GM12878 (cell line): ENCODE results near the gene TP73. TPM values are rescaled to one million over a fixed set of nuclear protein-coding genes. Genes with fewer than 3 reads are reported as not detected.

ENCODE experiments used
- BCL11A ChIP-seq: IDR thresholded peaks from 2 replicates; pipeline ENCODE4 v1.6.1; 2011; ENCODE audit warnings: low read depth, low read length
- CHD2 ChIP-seq: IDR thresholded peaks from 2 replicates; pipeline ENCODE4 v1.6.1; 2011; ENCODE audit warnings: low read depth, low read length, improper control_type of control experiment, borderline replicate concordance
- DPF2 ChIP-seq: fragments of 450-650 bp; IDR thresholded peaks from 2 replicates; pipeline ENCODE4 v1.6.1; 2017; ENCODE audit warnings: mild to moderate bottlenecking
- IKZF2 ChIP-seq, 2 experiments: fragments of 450-650 bp; IDR thresholded peaks; 2 replicates each; pipeline ENCODE4 v1.6.1; 2017; ENCODE audit warnings: mild to moderate bottlenecking in 2 of 2, moderate library complexity in 2 of 2
- JUNB ChIP-seq: IDR thresholded peaks from 2 replicates; pipeline ENCODE4 v1.6.1; 2016; ENCODE audit warnings: antibody characterized with exemption, mild to moderate bottlenecking
- NBN ChIP-seq: fragments of 450-650 bp; IDR thresholded peaks from 2 replicates; pipeline ENCODE4 v1.6.1; 2016
- POLR2AphosphoS2 ChIP-seq: IDR thresholded peaks from 2 replicates; pipeline ENCODE4 v1.6.1; 2011; ENCODE audit warnings: low read depth, mild to moderate bottlenecking, low read length, improper control_type of control experiment, moderate library complexity
- RBBP5 ChIP-seq: fragments of 200-600 bp; sonication (generic); conservative IDR thresholded peaks from 2 replicates; pipeline ENCODE4 v1.6.1; 2016
- SIX5 ChIP-seq: IDR thresholded peaks from 2 replicates; pipeline ENCODE4 v1.6.1; 2011; ENCODE audit warnings: mild to moderate bottlenecking, low read depth, low read length, moderate library complexity; ENCODE audit not compliant: severe bottlenecking
- SMAD5 ChIP-seq: IDR thresholded peaks from 2 replicates; pipeline ENCODE4 v1.6.1; 2016; ENCODE audit warnings: antibody characterized with exemption, low read depth
- SPI1 ChIP-seq: IDR thresholded peaks from 2 replicates; pipeline ENCODE4 v1.6.1; 2011; ENCODE audit warnings: low read depth, mild to moderate bottlenecking, low read length, moderate library complexity, borderline replicate concordance; ENCODE audit not compliant: insufficient read depth
- SUZ12 ChIP-seq: fragments of 200-600 bp; sonication (generic); IDR thresholded peaks from one replicate; pipeline ENCODE4 v1.6.1; 2018; ENCODE audit warnings: antibody characterized with exemption, mild to moderate bottlenecking; ENCODE audit not compliant: unreplicated experiment
- ZNF217 ChIP-seq: fragments of 450-650 bp; IDR thresholded peaks from 2 replicates; pipeline ENCODE4 v1.6.1; 2017; ENCODE audit warnings: antibody characterized with exemption, mild to moderate bottlenecking
- polyA plus RNA-seq, 11 experiments: library from polyadenylated mRNA; depleted of rRNA in 4 of 11; unstranded in 6 of 11; stranded (reverse) in 5 of 11; fragments of >200 nt; fragmentation: Nextera tagmentation in 4 of 11; fragmentation: Illumina TruSeq in 1 of 11; extraction: Ambion mirVana in 4 of 11; extraction: Trizol in 1 of 11; gene quantifications; 1 replicate in 1 of 11; 2 replicates in 10 of 11; pipeline versions ENCODE4 v1.2.1 to v1.2.3, GENCODE V29; 2011 to 2016; ENCODE audit warnings: inconsistent platforms in 2 of 11, missing spikeins in 2 of 11, low read depth in 1 of 11
- total RNA-seq, 4 experiments: library from RNA; depleted of rRNA in 3 of 4; stranded (reverse); fragments of >200 nt in 3 of 4; fragmentation: Illumina TruSeq in 1 of 4; extraction: Trizol in 1 of 4; gene quantifications; 2 replicates each; pipeline versions ENCODE4 v1.2.1 to v1.2.3, GENCODE V29; 2013 to 2021
- TF ChIP-seq, protein P1 (sequence below): fragments of 450-650 bp; IDR thresholded peaks from 2 replicates; pipeline ENCODE4 v1.6.1; 2016; ENCODE audit warnings: mild to moderate bottlenecking, moderate library complexity, borderline replicate concordance
- TF ChIP-seq, protein P2 (sequence below): IDR thresholded peaks from 2 replicates; pipeline ENCODE4 v1.6.1; 2012; ENCODE audit warnings: low read length, inconsistent platforms
- TF ChIP-seq, protein P3 (sequence below): IDR thresholded peaks from 2 replicates; pipeline ENCODE4 v1.6.1; 2012; ENCODE audit warnings: low read depth, low read length, improper control_type of control experiment
- TF ChIP-seq, protein P4 (sequence below): fragments of 450-650 bp; IDR thresholded peaks from 2 replicates; pipeline ENCODE4 v1.6.1; 2016; ENCODE audit warnings: mild to moderate bottlenecking
- TF ChIP-seq, protein P5 (sequence below): IDR thresholded peaks from 2 replicates; pipeline ENCODE4 v1.6.1; 2012; ENCODE audit warnings: mild to moderate bottlenecking, low read depth, low read length

The TP73 gene
- total and polyA plus RNA-seq, 10 of the 15 experiments (the other 5 are each of a cell fraction or from before 2014, with no cell fraction given), result 0.08 to 54.2 (median 14.9) TPM

DNA sequence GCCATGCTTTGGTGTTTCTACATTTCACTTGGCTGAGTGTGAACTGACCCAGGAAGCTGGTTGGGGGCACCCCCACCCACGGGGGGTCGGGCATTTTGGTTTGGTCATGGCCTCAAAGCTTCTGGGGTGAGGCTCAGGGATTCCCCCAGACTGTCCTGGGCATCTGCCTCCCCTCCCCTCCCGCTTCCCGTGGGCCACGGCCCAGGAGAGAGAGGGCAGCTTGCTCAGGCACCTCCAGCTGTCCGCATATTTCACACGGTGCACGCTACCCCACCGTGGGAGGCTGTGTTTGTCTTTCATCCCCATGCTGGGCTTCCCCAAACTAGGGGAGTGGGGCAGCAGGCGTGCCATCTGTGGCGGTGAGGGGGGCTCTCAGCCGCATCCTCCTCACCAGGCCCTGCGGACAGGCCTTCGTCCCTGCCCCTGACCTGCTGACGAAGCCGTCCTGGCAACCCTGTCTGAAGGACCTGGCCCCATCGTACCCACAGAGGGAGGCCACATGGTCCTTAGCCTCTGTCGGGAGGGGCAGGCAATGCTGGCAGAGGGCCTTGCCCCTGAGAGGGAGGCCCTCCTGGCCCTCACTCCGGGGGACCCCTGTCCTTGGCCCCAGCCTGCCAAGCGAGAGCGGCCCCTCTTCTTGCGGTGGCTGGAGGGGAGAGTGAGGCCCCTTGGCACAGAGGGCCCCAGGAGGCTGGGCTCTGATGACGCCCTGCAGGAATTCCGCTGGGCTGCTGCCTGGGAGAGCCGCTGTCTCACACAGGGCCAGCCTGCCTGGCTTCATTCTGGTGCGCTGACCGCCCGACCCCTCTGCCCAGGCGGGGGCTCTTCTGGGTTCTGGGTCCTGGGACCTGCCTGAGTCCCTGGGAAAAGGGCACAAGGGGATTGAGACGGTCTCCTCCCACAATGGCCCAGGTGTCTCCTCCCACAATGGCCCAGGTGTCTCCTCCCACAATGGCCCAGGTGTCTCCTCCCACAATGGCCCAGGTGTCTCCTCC, 22.1 kb downstream of the TP73 start (continued):
- TF ChIP-seq, protein P1, sequence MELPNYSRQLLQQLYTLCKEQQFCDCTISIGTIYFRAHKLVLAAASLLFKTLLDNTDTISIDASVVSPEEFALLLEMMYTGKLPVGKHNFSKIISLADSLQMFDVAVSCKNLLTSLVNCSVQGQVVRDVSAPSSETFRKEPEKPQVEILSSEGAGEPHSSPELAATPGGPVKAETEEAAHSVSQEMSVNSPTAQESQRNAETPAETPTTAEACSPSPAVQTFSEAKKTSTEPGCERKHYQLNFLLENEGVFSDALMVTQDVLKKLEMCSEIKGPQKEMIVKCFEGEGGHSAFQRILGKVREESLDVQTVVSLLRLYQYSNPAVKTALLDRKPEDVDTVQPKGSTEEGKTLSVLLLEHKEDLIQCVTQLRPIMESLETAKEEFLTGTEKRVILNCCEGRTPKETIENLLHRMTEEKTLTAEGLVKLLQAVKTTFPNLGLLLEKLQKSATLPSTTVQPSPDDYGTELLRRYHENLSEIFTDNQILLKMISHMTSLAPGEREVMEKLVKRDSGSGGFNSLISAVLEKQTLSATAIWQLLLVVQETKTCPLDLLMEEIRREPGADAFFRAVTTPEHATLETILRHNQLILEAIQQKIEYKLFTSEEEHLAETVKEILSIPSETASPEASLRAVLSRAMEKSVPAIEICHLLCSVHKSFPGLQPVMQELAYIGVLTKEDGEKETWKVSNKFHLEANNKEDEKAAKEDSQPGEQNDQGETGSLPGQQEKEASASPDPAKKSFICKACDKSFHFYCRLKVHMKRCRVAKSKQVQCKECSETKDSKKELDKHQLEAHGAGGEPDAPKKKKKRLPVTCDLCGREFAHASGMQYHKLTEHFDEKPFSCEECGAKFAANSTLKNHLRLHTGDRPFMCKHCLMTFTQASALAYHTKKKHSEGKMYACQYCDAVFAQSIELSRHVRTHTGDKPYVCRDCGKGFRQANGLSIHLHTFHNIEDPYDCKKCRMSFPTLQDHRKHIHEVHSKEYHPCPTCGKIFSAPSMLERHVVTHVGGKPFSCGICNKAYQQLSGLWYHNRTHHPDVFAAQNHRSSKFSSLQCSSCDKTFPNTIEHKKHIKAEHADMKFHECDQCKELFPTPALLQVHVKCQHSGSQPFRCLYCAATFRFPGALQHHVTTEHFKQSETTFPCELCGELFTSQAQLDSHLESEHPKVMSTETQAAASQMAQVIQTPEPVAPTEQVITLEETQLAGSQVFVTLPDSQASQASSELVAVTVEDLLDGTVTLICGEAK, result no peak
- TF ChIP-seq BCL11A, result no peak; the same call in 1 of the 2 replicates
- TF ChIP-seq, protein P2, sequence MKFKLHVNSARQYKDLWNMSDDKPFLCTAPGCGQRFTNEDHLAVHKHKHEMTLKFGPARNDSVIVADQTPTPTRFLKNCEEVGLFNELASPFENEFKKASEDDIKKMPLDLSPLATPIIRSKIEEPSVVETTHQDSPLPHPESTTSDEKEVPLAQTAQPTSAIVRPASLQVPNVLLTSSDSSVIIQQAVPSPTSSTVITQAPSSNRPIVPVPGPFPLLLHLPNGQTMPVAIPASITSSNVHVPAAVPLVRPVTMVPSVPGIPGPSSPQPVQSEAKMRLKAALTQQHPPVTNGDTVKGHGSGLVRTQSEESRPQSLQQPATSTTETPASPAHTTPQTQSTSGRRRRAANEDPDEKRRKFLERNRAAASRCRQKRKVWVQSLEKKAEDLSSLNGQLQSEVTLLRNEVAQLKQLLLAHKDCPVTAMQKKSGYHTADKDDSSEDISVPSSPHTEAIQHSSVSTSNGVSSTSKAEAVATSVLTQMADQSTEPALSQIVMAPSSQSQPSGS, result no peak
- 0 out of 2 replicates have a peak, but pooled peaks have one; percentile 22 for TF ChIP-seq SPI1
- no peak for TF ChIP-seq SIX5
- no peak for TF ChIP-seq SMAD5
- no peak for TF ChIP-seq JUNB
- TF ChIP-seq NBN, result no peak; the same call in 1 of the 2 replicates
- TF ChIP-seq ZNF217, result no peak
- TF ChIP-seq CHD2, result peak; percentile 42; the same call in 1 of the 2 replicates
- TF ChIP-seq SUZ12, result no peak
- no peak for TF ChIP-seq RBBP5
- TF ChIP-seq, protein P3, sequence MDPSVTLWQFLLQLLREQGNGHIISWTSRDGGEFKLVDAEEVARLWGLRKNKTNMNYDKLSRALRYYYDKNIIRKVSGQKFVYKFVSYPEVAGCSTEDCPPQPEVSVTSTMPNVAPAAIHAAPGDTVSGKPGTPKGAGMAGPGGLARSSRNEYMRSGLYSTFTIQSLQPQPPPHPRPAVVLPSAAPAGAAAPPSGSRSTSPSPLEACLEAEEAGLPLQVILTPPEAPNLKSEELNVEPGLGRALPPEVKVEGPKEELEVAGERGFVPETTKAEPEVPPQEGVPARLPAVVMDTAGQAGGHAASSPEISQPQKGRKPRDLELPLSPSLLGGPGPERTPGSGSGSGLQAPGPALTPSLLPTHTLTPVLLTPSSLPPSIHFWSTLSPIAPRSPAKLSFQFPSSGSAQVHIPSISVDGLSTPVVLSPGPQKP, result no peak
- TF ChIP-seq DPF2, result peak; percentile 40; the same call in 1 of the 2 replicates
- peak; percentile 68 to 69 for TF ChIP-seq IKZF2 (IDR thresholded peaks at IDR 0.05)
- TF ChIP-seq POLR2AphosphoS2, result no peak
- TF ChIP-seq, protein P4, sequence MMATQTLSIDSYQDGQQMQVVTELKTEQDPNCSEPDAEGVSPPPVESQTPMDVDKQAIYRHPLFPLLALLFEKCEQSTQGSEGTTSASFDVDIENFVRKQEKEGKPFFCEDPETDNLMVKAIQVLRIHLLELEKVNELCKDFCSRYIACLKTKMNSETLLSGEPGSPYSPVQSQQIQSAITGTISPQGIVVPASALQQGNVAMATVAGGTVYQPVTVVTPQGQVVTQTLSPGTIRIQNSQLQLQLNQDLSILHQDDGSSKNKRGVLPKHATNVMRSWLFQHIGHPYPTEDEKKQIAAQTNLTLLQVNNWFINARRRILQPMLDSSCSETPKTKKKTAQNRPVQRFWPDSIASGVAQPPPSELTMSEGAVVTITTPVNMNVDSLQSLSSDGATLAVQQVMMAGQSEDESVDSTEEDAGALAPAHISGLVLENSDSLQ, result no peak
- TF ChIP-seq, protein P5, sequence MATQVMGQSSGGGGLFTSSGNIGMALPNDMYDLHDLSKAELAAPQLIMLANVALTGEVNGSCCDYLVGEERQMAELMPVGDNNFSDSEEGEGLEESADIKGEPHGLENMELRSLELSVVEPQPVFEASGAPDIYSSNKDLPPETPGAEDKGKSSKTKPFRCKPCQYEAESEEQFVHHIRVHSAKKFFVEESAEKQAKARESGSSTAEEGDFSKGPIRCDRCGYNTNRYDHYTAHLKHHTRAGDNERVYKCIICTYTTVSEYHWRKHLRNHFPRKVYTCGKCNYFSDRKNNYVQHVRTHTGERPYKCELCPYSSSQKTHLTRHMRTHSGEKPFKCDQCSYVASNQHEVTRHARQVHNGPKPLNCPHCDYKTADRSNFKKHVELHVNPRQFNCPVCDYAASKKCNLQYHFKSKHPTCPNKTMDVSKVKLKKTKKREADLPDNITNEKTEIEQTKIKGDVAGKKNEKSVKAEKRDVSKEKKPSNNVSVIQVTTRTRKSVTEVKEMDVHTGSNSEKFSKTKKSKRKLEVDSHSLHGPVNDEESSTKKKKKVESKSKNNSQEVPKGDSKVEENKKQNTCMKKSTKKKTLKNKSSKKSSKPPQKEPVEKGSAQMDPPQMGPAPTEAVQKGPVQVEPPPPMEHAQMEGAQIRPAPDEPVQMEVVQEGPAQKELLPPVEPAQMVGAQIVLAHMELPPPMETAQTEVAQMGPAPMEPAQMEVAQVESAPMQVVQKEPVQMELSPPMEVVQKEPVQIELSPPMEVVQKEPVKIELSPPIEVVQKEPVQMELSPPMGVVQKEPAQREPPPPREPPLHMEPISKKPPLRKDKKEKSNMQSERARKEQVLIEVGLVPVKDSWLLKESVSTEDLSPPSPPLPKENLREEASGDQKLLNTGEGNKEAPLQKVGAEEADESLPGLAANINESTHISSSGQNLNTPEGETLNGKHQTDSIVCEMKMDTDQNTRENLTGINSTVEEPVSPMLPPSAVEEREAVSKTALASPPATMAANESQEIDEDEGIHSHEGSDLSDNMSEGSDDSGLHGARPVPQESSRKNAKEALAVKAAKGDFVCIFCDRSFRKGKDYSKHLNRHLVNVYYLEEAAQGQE, result no peak
